ENCODE data around the gene ING4. TPM values are rescaled to one million over a fixed set of nuclear protein-coding genes. Genes with fewer than 3 reads are reported as not detected.

ING4 gene
- total RNA-seq, 1 donor from 2014 or later: 16.7 TPM

GRCh38 chr12:6688999-6689882, 26.3 kb upstream of the ING4 start, which contains the start of gene ZNF384:
ZNF384 (minus strand) TSS chr12:6689375; CDS start chr12:6679520, 9,855 bp downstream.
- peak; percentile 97 for DNase-seq (ENCODE audit: low spot score)

- no peak for DNase-seq (ENCODE audit: low spot score)
Observed at GRCh38 chr12:6688543-6688998, 25.7 kb upstream of the ING4 start.

GRCh38 chr12:6685814-6686213, 22.9 kb upstream of the ING4 start:
- no peak for DNase-seq (ENCODE audit: low spot score)

GRCh38 chr12:6684609-6685008, 21.7 kb upstream of the ING4 start:
- no peak for DNase-seq (ENCODE audit: low spot score)

GRCh38 chr12:6676962-6677361, 14.0 kb upstream of the ING4 start:
- no peak for DNase-seq (ENCODE audit: low spot score)

GRCh38 chr12:6672143-6672542, 9.2 kb upstream of the ING4 start:
- no peak for DNase-seq (ENCODE audit: low spot score)

GRCh38 chr12:6667559-6668210, 4.8 kb upstream of the ING4 start:
- no peak for DNase-seq (ENCODE audit: low spot score)

GRCh38 chr12:6666211-6666610, 3.3 kb upstream of the ING4 start:
- no peak for DNase-seq (ENCODE audit: low spot score)

- no peak for DNase-seq (ENCODE audit: low spot score)
Observed at GRCh38 chr12:6664902-6665301, 2.0 kb upstream of the ING4 start.

GRCh38 chr12:6662602-6662905, 365 bp downstream of the ING4 start:
- DNase-seq (ENCODE audit: low spot score): no peak

GRCh38 chr12:6653987-6654386, 8.9 kb downstream of the ING4 start:
- DNase-seq (ENCODE audit: low spot score): no peak

- no peak for DNase-seq (ENCODE audit: low spot score)
Observed at GRCh38 chr12:6653342-6653741, 9.6 kb downstream of the ING4 start.

GRCh38 chr12:6652391-6652790, 10.5 kb downstream of the ING4 start:
- no peak for DNase-seq (ENCODE audit: low spot score)

- DNase-seq (ENCODE audit: low spot score): no peak
Observed at GRCh38 chr12:6650832-6651231, 12.1 kb downstream of the ING4 start.

- DNase-seq (ENCODE audit: low spot score): peak; percentile 92
Observed at GRCh38 chr12:6647083-6647604, 15.8 kb downstream of the ING4 start, which contains the start of gene ACRBP. ACRBP (minus strand) TSS chr12:6647432; CDS start chr12:6647366, 66 bp downstream.

- no peak for DNase-seq (ENCODE audit: low spot score)
Observed at GRCh38 chr12:6646276-6647082, 16.4 kb downstream of the ING4 start.

- no peak for DNase-seq (ENCODE audit: low spot score)
Observed at GRCh38 chr12:6644903-6645302, 18.0 kb downstream of the ING4 start.

GRCh38 chr12:6644257-6644596, 18.7 kb downstream of the ING4 start:
- DNase-seq (ENCODE audit: low spot score): no peak

- DNase-seq (ENCODE audit: low spot score): no peak
Observed at GRCh38 chr12:6643569-6644256, 19.2 kb downstream of the ING4 start.

GRCh38 chr12:6641131-6641530, 21.8 kb downstream of the ING4 start:
- no peak for DNase-seq (ENCODE audit: low spot score)

GRCh38 chr12:6640497-6640896, 22.4 kb downstream of the ING4 start:
- no peak for DNase-seq (ENCODE audit: low spot score)
